ENCODE data around the gene PDILT.
"Not testable (repeated sequence)": the region's sequence is repeated elsewhere in the genome, so short reads cannot be mapped to it uniquely, and the experiment has no call there.

PDILT gene

DNA sequence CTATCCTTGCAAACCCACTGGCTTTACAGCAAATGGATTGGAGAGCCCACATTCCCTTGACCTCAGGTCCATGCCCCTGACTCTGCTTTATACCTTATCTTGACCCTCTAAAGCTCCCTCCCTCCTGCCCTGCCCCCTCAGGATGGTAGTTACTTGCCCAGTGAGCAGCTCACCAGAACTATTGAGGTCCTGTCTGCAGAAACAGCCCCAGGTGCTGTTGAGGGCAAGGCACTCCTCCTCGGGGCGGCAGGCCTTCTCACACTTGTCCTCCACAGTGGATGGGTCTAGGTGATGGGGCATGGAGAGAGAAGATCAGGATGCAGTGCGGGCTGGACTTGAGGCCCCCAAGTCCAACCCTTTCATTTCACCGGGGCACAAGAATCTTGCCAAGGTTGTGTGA is 81.8 kb downstream of the PDILT start:
- no peak for DNase-seq (ENCODE audit: low spot score)

DNA sequence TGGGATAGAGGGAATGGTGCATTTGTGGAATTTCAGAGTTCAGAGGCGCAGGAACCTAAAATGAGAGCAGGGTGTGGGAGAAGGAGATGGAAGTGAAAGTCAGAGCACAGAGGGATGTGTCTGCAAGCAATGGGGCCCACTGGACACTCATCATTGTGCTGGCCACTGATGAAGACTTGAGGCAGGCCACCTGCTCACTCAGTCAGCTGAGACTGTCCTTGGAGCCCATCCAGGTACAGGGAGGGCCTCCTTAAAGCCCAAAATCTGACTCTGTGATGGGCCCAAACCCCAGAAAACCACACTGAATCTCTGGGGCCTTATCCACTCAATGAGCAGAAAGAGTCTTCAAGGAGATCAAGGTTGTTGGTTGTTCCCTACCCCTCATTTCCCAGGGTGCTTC is 82.9 kb downstream of the PDILT start:
- DNase-seq (ENCODE audit: low spot score) = no peak

DNA sequence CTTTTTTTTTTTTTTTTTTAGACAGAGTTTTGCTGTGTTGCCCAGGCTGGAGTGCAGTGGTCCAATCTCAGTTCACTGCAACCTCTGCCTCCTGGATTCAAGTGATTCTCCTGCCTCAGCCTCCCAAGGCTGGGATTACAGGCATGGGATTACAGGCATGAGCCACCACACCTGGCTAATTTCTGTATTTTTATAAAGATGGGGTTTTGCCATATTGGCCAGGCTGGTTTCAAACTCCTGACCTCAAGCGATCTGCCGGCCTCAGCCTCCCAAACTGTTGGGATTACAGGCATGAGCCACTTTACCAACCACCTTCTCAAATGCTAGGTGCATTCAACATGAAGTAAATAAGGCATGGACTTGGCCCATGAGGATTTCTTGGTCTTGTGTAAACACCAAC is 83.5 kb downstream of the PDILT start:
- not testable (repeated sequence) for DNase-seq (ENCODE audit: low spot score)

DNA sequence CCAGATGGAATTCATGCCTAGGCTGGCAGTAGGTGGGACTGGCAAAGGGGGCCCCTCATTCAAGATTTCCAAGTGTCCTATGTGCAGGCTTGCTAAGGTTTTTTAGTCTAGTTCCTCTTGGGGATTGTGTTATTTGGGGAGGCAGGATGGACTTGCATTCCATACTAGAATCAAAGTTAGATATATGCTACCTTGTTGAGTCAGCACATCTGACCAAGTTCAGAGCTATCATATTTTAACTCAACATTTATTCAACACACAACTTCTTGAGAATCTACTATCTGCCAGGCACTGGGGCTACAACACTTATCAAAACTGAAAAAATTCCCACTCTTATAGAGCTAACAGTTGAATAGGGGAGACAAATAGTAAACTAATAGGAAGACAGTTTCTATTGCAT is 83.9 kb downstream of the PDILT start:
- DNase-seq (ENCODE audit: low spot score) = no peak

DNA sequence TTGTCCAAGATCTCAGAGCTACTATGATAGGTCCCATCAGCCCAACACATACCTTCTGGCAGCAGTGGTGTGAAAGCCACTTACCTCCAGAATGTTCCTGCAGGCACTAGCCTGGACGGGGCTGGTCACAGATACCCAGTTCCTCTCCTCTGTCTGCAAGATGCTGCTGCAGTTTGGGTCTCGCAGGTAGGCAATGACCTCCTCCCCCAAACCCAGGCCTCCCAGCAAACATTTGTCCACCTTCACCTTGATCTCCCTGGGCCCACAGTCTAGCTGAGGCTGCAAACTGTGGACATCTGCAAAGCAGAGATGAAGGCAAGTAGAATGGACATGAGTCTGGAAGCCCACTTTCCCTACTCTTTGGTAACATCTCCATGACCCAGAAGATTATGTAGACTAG is 84.4 kb downstream of the PDILT start:
- no peak for DNase-seq (ENCODE audit: low spot score)

DNA sequence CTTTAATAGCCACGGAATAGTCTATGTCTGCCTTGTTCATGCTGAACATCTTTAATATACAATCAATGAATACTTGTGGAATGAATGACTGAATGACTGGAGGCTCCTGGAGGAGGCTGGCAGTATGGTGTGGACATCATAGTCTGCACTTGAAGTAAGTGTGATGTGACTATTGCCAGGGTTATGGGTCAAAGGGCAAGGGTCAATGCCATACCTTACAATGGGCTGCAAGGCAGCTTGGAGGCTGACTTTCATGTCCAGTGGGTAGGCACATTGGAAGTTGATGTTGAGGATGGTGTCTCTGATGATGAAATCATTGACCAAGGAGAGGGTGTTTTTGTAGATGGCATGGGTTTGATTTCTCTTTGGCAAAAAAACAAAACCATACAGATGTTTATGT is 85.1 kb downstream of the PDILT start:
- no peak for DNase-seq (ENCODE audit: low spot score)

DNA sequence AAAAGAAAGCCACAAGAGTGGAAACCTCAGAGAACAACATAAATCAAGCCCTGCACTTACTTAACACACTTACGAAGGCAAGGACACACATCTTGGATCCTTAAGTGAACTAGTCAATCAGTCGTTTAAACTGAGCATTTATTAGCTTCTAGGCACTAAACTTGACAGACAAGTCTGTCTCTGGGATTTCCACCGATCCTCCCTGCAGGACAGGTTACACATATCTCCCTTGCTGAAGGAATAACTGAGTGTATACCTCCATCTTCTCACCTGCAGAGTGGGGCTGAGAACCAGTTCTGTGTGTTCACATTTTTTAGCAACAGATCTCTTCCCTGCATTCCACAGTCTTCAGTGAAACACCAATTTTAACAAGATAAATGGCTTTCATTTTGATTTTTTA is 86.1 kb downstream of the PDILT start:
- no peak for DNase-seq (ENCODE audit: low spot score)

DNA sequence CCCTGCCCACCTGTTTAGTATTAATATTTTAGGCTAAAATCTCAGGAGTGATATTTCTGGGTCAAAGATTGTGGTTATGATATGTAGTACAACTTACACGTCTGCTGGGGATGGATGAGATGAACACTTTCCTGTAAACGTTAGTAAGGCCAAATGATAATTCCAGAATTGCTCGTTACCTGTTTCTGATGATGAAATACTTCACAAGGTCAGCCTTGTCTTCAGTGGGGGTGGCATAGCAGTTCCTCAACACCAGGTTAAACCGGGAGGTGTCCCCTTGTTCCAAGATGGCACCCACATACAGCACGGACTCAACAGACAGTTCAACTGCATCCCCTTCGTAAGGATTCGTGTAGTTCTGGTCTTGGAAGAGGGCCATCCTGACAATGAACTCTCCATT is 86.5 kb downstream of the PDILT start:
- no peak for DNase-seq (ENCODE audit: low spot score)

DNA sequence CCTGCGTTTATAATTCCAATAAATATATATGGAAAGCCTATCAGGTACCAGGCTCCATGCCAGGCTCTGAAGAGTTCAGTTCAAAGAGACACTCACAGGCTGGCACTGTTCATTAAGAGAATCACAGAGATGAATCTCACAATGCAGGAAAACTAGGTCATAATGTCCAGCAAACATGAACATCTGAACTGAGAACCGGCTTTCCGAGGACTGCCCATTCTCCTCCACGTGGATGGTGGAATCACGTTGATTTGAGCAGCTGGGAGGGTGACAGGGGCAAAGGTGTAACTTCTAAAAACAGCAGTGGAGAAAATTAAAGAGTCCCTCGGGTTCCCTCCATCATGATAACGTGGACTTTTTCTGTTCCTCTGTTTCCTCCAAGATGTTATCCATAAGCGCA is 87.4 kb downstream of the PDILT start:
- DNase-seq (ENCODE audit: low spot score) = no peak

DNA sequence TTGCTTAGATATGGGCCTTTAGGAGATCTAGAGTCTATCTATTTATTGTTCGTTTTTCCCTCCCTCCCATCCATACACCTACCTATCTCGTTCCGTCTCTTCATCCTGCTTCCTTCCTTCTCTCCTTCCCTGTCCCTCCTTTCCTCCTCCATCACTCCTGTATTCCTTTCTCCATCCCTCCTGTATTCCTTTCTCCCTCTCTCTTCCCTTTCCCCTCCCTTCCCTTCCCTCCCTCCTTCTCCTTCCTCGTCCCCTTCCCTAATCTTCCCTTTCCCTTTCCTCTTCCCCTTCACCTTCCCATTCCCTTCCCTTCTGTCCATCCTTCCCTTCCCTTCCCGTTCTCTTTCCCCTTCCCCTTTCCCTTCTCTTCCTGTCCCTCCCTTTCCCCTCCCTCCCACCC is 87.8 kb downstream of the PDILT start:
- DNase-seq (ENCODE audit: low spot score) = no peak

DNA sequence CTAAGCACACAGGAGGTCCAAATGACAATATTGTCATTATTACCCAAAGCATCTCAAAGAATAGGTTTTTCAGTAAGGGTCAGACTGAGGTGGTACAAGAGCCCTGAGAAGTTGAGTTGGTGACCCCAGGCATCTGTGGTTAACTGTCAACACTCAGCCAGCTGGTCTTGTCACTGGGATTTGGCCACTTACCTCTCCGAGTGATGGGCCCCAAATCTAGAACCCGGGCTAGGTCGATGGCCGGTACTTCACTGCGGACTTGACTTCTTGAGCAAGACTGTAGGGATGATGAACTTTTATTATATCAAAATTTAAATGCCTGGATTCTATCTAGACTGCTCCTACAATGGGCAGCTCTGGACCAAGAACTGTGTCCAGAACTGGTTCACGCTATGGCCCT is 88.8 kb downstream of the PDILT start:
- no peak for DNase-seq (ENCODE audit: low spot score)

DNA sequence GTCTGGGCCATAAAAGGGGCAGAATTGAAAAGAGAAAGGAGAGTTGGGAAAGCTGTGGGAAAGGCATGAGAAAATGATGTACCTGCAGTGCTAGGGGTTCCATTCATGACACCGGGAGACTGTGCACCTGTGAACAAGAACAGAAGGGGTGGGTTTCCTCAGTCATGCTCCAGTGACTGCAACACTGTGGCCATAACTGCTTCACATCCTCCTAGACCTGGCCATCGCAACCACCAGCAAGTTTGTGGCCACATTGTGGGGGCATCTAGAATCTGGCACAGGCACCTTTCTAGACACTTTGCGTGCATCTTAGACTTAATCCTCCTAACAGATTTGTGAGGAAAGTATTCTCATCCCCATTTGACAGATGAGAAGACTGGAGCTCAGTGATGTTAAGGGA is 90.0 kb downstream of the PDILT start:
- DNase-seq (ENCODE audit: low spot score) = no peak

DNA sequence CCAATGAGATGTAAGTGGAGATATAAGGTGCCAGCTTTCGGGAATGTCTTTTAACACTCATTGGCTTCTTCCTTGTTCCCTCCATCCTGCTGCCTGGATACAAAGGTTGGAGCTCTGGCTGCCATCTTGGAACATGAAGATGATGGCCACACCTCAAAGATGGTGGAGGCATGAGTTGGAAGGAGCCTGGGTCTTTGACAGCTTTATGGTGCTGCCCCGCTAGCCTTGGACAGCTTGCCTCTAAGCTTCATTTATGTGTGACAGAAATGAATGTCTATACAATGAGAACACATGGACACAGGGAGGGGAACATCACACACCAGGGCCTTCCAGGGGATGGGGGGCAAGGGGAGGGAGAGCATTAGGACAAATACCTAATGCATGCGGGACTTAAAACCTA is 90.8 kb downstream of the PDILT start:
- no peak for DNase-seq (ENCODE audit: low spot score)

DNA sequence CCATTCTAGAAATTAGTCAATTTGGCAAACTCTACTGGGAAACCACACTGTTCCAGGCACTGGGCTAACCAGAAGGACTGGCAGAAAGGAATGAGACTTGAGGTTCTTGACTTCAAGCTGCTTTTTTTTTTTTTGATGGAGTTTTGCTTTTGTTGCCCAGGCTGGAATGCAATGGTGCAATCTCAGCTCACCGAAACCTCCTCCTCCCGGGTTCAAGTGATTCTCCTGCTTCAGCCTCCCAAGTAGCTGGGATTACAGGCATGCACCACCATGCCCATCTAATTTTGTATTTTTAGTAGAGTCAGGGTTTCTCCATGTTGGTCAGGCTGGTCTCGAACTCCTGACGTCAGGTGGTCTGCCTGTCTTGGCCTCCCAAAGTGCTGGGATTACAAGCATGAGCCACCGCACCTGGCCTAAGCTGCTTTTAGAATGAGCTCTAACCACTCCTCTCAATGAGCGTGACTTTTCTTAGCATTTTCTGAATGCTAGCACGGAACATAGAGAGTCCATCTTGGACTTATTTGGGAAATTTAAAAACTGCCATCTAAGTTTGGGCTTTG is 91.9 kb downstream of the PDILT start:
- DNase-seq (ENCODE audit: low spot score) = not testable (repeated sequence)

DNA sequence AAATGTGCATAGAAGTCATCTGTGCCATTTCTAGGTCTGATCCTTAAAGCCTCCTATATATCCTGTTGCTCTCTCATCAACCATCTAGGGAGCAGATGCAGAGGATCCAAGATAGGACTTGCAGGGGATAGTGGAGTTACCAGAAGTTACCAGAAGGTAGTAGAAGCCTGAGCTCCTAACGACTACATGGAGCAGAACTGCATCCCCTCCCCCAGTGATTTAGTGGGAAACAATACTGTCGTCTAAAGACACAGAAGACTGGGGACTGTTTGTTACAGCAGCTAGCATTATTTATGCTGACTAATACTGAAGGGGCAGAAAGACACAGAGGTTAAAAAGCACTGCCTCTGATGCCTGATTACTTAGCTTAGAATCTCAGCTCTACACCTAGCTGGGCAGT is 93.0 kb downstream of the PDILT start:
- no peak for DNase-seq (ENCODE audit: low spot score)

DNA sequence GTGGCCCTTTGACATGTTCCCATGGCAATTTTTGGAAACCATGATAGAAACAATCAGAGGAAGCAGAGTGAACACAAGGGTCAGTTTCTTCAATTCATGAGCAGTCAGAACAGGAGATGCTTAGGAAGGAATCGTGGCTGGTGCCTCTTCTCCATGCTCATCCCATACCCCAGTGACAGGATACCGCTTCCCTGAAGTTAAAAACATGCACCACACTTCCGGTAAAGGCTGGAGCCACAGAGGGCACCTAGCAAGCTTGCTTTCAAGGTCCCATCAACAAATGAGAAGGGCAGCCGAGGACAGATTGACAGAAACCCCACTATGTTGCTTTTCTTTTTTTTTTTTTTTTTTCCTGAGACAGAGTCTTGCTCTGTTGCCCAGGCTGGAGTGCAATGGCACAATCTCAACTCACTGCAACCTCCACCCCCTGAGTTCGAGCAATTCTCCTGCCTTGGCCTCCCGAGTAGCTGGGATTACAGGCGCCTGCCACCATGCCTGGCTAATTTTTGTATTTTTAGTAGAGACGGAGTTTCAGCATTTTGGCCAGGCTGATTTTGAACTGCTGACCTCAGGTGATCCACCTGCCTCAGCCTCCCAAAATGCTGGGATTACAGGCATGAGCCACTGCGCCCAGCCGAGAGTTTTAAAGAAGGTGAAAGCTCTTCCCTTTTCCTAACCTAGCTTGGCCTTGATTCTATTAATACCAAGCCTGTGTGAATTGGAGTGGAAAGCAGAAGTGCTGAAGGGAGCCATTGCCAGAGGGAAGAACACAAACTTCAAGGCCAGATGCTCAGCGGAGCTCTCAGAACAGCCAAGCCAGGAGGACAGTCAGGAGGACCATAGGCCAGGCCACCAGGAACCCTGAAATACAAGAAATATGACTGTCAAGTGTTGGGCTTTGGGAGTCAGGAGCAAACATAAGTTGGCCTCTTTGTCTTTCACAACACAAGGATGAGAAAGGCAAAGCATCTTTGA is 93.8 kb downstream of the PDILT start:
- DNase-seq (ENCODE audit: low spot score) = no peak

DNA sequence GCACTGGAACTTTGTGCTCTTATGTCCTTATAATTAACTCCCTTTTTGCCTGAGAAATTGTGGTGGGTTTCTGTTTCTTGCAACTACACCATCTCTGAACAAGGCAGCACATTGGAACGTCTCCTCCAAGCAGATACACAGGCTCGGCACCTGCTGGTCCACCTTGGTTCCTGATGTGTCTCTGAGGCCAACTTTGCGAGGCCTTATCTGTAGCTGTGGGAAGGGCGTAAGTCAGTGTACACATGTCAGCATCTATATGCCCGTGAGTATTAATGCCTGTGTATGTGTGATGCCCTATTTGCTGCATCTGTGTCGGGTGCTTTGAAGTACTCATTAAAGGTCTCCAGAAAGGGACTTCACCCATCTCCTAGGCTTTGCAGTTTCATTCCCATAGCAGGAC is 94.8 kb downstream of the PDILT start:
- no peak for DNase-seq (ENCODE audit: low spot score)
